ENCODE data around the gene NRCAM.
"Not testable (repeated sequence)": the region's sequence is repeated elsewhere in the genome, so short reads cannot be mapped to it uniquely, and the experiment has no call there.

The NRCAM gene

DNA sequence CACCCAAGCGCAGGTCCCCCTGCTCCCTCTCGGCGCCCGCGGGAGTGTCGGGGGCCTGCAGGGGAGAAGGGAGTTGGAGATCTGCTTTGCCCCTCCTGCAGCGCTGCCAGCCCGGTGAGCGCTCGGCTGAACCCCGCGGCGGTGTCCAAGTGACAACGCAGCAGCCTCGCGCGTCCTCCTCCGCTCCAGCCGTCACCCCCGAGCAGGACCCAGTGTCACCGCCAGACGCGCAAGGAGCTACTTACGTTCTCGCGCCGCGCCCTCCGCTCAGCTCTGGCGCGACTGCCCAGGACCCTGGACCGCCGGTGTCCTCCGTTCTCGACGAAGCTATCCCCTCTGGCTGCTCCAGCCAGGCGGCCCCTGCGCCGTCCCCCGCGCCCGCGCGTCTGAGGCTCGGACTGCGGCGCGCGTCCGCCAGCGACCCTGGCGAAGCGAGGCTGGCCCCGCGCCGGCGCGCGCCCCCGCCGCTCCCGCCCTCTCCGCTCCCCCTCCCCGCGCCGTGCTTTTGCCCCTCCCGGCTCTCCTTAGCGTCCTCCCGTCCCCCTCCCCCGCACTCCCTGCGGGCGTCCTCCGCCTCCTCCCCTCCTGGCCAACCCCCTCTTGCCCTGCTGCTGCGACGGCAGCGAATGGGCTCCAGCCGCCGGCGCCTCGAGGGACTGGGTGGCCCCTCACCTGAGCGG lies at the start of gene NRCAM:
NRCAM (minus strand) TSS at position 439 of the 680 bp plus-strand sequence. CDS start 216,372 bp downstream, outside the sequence.
- no peak for FAIRE-seq

DNA sequence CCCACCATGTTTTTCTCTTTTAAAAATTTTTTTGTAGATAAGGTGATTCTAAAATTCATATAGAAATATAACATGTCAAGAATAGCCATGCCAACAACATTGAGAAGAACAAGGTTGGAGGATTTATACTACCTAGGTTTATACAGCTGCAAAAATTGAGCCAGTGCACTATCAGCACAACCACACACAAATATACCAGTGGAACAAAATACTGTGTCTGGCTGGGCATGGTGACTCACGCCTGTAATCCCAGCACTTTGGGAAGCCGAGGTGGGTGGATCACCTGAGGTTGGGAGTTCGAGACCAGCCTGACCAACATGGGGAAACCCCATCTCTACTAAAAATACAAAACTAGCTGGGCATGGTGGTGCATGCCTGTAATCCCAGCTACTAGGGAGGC lies 48.3 kb upstream of the NRCAM start:
- not testable (repeated sequence) for FAIRE-seq

DNA sequence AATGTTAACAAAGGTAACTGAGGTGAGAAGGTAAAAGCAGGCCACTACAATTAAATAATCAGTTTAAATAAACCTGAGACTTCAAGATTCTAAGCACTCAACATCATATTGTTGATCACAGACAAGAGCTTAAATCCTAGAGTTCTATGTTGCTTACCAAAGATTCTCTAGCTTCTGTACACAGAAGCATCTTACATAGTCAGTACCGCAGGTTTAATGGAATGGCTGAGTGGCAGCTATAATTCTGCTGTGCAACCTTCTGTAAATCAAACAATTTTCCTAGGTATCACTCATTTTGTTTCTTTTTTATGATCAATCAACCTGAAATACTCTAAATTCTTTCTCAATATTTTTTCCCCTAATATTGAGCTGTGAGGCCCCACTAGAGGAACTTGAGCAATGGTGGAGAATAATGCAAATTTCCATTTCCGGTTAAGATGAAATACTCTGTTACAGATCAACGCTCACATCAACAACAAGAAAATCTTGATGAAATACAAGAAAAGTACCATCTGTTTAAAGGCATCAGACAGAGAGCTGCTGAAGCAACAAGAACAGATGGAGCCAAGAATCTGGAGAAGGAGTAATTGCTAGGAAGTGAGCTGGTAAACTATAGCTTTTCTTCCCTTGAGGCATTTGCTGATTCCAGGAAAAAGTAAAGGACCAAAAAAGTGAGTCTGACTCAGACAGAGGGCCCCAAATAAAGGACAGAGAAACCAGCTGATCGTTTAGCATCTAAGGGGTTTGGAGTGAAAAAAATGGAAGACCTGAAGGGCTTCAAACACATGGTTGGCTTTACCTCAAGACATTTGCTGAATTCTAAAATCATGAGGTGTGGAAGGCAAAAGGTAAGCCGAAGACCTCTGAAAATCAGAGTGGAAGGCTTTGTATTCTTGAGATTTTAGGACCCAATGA lies 47.1 kb upstream of the NRCAM start:
- no peak for FAIRE-seq

DNA sequence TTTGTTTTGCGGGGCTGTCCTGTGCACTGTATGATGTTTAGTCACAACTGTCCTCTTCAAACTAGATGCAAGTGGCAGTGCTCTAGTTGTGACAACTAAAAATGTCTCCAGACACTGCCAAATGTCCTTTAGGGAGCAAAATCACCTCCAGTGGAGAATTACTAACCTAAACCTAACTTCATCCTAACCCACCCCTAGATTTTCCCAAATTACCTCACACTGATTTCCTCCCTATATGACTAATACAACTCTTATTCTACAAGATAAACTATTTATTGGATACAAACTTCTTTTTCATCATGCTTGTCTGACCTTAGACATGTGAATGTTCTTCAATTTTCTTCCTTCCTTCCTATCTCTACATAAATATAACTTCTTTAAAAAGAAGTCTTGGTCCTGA lies 43.3 kb upstream of the NRCAM start:
- no peak for FAIRE-seq

DNA sequence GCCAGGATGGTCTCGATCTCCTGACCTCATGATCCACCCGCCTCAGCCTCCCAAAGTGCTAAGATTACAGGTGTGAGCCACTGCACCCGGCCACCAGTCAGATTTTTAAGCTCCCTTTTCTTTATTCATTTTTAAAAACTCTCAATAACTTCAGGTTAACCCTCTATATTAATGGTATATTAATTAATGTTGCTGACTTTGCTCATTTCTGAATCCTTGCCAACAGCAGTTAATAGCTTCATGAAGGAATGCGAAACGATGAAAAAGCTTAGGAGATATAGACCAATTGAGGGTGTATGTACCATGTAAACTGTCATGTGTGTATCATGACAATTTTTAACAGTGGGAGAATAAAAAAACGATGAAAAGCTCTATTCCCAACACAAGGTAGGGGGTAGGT lies 42.2 kb upstream of the NRCAM start:
- FAIRE-seq: no peak

DNA sequence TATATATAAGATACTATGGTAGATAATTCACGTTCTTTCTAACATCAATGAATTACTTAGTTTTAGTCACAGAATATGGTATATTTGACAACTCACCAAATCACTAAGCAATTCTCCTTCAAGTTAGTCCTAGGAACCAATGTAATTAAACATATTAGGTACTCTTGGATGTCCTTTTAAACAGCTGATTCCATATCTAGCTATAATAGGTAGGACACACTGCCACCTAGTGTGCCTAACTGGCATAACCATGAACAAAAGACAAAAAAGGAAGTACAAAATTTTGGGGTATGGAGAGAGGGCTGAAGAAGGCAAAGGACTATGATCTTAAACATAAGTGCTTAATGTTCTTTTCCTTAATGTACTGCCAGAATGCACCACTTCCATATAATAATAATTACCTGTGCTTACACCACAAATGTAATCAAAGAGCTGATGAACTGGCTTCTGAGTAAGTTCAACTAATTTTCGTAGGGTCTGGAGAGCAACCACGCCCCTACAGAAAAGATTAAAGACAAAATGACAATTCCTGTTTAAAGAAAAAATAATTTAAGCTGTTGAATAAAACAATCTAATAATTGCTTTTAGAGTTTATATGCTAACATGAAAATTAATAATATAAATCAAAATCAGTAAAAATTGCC lies 41.0 kb upstream of the NRCAM start:
- peak; percentile 98 for FAIRE-seq

DNA sequence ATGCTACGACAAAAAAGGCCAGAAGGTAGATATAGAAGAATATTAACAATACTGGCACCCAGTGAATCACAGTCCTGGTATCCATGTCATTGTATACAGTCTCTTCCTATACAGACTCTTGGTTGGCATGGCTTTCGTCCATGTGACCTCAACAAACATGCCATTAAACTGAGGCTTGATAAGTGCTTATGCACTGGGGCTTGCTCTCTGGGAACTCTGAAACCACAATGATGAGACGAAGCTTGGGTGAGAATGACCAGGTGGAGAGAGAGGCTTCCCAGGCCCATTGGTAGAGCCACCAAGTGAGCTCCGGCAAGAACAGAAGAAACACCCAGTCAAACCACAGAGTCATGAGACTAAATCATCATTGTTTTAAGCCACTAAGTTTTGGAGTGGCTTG lies 36.5 kb upstream of the NRCAM start:
- FAIRE-seq: no peak

DNA sequence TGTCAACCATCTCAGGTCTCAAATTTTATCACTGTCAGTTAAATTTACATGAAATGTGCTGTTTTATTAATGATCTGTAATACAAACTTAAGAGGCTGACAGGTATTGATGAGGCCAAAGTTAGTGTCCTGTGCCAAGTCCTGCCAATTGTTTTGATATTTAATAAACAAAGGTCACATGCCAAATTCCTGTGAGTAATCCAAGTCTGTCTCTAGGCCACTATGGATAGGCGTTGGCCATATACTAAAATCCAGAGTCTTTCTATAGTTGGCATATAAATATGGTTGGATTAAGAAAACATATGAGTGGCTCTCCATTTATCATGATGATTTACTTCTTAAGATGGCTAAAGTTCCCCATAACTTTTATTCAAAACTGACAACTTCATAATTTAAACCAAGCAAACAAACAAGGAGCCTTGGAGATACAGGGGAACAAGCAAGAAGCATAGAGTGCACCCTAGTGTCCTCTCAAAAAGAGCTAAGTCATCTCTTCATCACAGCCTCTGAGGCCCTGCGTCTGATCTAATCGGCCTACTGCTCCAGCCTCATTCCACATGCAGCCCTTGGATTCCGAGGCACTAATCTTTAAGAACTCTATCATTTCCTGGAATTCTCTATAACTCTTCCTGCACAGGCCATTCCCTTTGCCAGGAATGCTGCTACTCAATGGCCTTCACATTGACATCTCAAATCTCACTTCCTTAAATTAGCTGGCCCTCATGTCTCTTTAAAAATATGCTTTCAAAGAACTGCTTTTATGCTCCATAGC lies 32.7 kb upstream of the NRCAM start:
- no peak for FAIRE-seq

DNA sequence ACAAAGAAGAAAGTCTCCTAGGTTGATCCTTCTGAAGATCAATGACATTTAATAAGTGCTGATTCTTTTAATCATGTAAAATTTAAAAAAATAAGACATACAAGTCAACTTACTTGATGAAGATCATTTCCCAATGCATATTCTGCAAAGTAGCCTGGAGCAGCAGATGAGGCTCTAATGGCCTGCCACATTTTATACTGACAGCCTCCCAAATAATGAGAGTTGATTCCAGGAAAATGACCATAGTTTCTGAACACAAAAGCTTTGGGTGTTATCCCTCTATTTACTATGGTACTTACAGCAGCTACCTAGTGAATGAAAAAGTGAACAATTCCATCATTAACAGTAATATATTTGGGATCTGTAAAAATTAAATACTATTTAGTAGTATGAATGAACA lies 31.4 kb upstream of the NRCAM start:
- no peak for FAIRE-seq

DNA sequence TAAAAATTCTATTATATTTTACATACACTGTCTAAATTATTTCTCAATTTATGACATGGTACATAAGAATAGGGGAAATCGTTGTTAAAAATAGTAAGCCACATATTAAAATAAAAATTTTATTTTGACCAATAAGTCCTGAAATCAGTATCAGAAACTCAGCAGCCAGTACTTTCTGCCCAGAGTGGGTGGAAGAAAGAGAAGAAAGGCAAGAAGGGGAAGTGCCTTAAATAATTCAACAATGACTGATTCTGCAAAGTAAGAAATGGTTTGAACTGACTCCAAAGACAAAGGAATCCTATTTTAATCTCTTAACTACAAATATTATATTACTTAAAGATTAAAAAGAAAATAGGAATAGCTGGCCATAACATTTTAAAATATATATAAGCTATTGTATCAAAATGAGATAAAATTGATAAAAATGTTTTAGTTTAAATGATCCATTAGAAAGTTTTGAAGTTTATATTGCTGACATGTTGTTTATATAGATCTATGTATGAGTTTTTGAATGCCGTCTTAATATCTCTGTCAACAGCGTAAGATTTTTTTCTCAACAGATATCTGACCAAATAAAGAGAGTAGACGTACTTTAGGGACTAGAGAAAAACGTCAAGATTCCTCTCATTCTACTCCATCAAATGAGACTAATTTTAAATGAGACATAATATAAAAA lies 30.2 kb upstream of the NRCAM start:
- peak; percentile 65 for FAIRE-seq

DNA sequence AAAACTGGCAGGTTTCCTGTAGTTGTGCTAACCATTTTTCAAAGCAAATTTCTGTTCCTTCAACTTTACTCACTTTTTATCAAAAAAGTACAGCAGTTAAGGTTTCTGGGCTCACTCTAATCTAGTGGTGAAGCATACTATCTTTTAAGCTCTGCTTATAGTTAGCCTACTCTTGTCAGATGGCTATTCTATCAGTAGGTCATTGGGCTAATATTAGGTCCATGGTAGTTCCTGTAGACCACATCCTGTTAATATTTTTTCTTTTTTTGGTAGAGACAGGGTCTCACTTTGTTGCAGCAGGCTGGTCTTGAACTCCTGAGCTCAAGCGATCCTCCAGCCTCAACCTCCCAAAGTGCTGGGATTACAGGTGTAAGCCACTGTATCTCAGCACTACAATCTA lies 27.9 kb upstream of the NRCAM start:
- FAIRE-seq: no peak

DNA sequence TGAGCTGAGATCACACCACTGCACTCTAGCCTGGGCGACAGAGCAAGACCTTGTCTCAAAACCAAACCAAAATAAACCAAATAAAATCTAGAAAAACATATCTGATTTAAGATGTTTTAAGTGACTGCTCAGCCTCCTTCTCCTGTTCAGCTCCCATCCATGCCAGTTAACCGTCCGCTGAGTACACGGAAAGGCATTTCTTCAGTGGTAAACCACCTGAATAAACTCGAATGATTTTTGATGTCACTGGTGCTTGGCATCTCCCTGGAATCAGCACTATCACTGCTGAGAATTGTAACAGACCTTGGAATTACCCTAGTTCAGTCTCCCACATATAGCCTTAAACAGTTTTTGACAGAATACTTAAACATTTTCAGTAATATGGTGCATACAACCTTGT lies 24.1 kb upstream of the NRCAM start:
- FAIRE-seq: no peak

DNA sequence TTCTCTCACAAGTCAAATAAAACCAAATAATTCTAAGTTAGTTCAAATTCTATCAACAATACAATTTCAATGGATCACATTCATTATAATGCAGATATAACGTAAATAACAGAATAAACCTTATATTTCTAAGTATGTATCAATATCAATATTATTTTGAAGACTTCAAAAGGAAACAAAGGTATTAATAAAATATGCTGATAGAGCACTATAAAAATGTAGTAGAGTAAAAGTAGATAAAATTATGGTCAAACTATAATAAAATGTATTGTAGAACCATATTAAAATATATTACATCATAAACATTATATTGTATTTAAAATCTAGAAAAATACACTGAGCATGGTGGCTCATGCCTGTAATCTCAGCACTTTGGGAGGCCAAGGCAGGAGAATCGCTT lies 23.5 kb upstream of the NRCAM start:
- FAIRE-seq: peak; percentile 77

DNA sequence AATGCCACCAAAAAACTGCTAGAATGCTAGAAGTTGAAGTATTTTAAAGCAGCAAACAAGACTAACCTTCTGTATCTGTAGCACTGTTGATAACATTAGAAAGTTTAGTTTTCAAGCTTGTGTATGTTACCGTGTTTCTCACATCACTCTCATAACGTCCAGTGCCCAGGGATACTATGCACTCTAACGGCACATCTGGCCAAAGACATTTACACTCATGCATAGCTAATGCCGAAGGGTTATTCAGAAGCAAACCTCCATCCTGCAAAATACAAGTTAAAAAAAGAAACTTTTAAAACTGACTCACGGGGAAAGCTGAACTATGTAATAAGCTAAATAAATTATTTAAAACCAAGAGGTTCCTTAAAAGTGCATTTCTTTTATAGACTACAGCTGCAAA lies 22.9 kb upstream of the NRCAM start:
- FAIRE-seq: no peak

DNA sequence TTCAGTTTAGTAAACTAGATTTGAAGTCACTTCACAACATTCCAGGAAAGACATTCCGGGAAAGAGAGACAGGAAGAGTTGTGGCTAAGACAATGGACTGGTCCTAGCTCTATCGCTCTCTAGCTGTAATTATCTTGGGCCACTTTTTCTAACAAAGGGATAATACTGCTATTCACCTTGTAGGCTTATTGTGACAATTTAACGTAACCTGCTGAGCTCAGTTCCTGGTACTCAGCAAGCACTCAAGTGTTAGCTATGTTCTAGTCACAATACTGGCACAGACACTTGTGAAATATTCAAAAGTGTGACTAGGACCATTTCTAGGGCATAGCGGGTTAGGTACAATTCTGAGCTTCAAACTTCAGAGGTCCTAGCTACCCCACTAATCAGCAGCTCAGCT lies 12.0 kb upstream of the NRCAM start:
- no peak for FAIRE-seq

DNA sequence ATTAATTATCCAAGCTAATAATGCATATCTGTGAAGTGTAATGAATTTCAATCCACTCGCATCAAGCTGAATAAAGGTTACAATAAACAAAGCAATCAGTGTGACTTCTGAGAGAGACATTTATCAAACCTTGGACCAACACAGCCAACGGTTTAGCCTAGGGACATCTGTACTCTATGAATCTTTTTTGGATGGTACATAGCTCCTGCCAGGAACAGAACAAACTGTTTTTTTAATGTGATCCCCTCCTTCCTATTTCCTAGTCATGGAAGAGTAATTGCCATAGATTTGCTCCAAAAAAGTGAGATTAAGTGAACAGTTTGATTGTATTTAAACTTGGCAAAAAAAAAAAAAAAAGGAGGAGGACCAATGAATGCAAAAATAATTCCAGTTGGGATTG lies 11.2 kb upstream of the NRCAM start:
- no peak for FAIRE-seq

DNA sequence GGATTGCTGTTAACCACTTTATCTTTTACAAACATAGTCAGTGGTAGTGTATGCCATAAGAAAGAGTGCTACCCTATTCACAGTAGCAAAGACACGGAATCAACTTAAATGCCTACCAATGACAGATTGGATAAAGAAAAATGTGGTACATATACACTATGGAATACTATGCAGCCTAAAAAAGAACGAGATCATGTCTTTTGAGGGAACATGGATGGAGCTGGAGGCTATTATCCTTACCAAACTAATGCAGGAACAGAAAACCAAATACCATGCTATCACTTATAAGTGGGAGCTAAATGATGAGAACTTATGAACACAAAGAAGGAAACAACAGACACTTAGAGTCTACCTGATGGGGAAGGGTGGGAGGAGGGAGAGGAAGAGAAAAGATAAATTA lies 10.1 kb upstream of the NRCAM start:
- FAIRE-seq: not testable (repeated sequence)

DNA sequence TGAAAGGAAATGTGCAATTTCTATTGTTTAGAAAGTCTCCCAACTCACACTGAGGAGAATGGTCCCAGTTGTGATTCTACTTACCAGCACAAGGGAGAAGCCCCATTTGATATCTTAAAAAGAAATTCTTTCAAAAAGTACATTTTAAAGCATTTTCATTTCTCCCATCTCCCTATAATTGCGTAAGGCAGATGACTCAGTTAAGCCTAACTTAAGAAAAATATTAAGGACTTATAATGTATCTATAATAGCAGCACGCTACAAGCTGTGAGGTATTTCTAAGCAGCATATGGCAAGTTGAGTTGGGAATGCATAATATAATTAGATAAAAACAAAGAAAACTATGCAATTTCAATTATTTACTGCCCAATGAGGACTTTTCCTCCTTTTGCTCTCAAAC lies 8.5 kb upstream of the NRCAM start:
- FAIRE-seq: no peak

DNA sequence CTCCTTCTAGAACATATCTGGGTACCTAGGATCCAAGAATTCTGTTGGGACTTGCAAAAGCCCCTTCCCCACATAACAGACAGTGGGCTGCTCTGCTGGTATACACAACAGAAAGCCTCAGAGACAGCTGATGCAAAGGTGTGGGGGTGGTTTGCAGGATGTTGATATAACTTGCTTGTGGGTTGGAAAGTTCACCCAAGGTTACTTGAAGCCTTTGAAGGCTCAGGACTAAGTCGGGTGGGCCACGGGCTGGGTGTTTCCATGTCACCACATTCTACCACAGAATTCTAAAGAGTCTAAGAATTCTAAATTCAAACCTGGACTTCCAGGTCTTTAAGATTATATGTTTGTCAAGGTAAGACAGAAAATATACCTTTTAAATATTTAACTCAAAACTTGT lies 7.4 kb upstream of the NRCAM start:
- no peak for FAIRE-seq

DNA sequence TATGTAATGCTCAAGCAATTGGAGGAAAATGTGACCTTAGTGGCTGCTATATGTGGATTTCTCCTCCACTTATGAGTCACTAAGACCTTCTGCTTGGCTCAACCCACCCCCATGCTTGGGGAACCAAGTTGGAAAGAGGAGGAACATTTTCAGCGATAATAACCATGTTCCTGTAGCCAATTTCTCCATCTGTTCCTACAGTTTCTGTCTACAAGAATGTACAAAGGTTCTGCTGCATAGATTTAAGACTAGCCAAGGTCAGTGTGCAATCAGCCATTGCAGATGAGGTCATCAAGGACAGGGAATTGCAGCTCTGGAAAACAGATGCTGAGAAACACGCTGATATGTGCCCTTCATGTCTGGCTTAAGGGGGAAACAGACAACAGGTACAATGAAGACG lies 5.6 kb upstream of the NRCAM start:
- no peak for FAIRE-seq

DNA sequence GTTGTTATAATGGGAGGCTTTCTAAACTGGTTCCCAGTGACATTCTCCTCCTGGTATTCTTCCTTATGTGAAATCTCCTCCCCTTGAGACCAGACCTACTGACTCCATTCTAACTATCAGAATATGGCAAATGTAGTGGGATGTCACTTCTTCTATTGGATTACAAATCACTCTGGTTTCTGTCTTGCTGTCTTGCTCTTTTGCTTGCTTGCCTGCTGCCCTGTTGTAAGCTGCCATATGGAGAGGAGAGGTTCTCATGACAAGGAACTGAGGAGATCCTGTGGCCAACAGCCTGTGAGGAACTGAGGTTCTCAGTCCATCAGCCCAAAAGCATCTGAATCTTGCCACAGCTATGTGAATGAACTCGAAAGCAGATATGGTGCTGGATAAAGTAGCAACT lies 4.7 kb upstream of the NRCAM start:
- FAIRE-seq: no peak

DNA sequence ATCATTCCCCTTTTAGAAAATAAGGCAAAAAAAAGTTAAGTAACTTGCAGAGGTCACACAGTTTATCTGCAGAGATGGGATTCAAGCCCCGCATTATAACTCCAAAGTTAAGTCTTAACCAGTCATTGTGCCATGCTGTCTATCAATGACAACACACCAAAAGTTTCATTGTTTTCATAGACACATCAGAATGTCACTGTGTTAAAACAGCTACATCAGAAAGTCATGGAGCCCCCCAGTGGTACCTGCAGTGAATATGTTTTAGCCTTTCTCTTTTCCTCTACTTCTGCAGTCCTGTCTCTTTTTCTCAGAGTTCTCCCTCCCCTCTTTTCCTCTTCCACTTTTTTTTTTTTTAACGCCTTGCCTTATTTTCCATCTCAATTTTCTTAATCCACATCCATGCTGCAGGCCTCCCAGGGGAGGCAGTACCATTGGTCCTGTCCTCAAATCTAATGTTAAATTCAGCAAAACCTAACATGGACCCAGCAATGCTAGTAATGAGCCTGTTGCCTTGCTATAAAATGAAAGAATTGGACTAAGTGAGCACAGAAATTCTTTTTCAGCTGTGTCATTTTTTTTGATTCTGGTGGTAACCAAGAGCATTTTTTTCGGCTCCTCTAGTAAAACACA lies 3.8 kb upstream of the NRCAM start:
- no peak for FAIRE-seq

All from A204.1 (cell line).